NCI-H748 (cell line): ENCODE data around the gene COL26A1.

Experiments used
- DNase-seq: peaks from one replicate; lab custom pipeline; 2025; ENCODE audit not compliant: unreplicated experiment; lab: John Stamatoyannopoulos, UW

COL26A1 gene

GRCh38 chr7:101532400-101533102 is 169.9 kb downstream of the COL26A1 start:
- DNase-seq = no peak

DNA sequence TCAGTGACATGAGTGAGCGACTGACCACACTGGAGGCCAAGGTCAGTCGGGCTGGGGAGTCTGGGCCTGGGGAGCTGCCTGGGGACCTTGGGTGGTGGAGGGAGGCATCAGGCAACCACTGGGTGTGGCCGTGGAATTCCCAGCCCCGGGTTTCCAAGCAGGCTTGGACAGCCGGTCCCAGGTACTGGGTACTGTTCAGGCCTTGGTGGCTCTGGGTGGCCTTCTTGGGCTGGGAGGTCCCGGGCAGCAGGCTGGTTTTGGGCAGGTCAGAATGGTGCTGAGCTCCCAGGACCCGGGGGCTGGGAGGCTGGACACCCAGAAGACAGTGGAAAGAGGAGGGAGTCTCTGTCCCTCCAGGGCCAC is 170.4 kb downstream of the COL26A1 start:
- DNase-seq = no peak

DNA sequence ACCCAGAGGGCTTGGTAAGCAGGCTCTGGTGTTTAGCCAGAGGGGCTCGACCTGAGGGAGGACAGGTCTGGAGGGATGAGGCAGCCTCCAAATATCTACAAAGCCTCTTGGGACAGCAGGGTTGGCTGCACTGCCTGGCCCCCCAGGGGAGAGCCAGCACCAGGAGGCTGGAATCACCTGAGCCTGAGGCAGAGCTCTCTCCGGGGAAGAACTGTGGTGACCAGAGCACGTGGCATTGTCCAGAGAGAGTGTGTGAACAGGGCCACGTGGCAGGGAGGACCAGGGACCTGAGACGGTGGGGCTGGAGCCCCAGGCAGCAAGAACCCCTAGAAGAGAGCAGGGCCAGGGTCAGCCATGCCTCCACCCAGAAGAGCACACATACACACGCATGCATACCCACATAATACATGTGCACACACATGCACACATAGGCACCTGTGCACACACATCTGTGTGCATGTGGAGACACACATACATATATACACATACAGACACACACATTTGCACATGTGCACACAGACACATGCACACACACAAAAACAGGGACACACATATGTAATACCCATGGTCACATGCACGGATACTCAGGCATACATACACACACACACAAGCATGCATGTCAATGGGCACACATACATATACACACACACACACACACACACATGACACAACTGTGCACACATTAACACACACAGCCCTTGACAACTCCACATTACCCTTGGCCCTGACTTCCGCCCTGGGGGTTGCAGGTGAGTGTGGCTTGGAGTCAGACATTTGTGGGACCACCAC is 171.5 kb downstream of the COL26A1 start:
- DNase-seq = no peak

- no peak for DNase-seq
Observed at GRCh38 chr7:101534873-101535272, 172.2 kb downstream of the COL26A1 start.

DNA sequence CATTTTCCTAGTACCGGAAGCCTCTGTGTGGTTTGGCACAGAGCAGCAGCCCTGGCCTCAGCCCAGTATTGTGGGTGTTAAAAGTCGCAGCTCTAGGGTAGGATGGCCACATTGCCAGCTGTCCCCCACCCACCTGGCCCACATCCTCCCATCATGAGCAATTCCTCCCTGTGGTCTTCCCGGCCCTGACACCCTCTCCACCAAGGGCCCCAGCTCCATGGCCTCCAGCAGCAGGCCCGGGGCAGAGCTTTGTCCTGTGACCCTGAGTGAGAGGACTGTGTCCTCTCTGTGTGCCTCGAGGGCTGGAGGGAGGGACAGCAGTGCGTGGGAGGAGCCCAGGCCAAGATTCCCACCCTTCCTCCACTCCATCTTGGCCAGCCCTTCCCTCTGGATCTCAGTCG is 172.7 kb downstream of the COL26A1 start:
- no peak for DNase-seq

DNA sequence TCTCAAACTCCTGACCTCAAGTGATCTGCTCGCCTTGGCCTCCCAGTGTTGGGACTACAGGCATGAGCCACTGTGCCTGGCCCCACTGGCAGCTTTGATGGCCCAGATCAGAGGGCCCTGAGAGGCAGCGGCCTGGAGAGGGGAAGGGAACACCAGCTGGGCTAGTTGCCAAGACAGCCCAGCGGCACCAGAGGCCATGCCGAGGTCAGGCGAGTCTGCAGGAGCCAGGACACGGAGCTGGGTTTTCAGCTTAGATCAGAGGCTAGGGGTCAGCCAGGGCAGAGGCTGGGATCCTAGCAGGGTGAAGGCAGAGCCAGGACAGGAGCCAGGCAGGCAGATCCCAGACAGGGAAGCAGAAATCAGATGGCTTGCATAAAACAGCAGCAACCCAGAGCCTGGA is 173.6 kb downstream of the COL26A1 start:
- DNase-seq = no peak

GRCh38 chr7:101536668-101537067 is 174.0 kb downstream of the COL26A1 start:
- DNase-seq = no peak

- DNase-seq = no peak
Observed at GRCh38 chr7:101537205-101537604, 174.5 kb downstream of the COL26A1 start.

DNA sequence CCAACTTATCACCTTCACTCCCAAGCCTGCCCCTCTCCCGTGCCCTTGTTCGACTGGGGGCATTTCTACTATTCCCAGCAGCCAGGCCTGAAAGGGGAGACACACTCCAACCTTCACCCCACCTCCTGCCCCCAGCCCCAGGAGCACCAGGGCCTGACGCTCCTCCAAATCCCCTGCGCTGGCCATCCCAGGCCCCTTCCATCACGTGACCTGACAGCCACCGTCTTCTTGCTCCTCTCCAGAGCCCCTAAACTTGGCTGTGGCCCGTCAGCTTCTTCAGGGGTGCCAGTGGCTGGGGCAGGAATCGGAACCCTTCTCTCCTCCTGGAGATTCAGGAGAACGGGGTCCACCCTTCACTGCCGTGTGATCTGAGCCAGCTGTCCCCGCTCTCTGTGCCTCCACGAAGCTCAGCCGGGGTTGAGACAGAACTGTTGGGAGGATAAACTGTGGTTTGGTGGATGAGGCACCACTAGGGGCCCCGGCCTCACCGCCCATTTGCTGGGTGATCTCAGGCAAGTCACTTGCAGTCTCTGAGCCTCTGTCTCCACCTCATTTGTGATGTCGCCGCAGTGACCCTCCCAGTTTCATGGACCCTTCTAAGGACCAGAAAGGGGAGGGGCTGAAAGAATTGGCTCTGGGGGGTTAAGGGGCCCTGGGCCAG is 175.4 kb downstream of the COL26A1 start:
- DNase-seq = no peak

DNA sequence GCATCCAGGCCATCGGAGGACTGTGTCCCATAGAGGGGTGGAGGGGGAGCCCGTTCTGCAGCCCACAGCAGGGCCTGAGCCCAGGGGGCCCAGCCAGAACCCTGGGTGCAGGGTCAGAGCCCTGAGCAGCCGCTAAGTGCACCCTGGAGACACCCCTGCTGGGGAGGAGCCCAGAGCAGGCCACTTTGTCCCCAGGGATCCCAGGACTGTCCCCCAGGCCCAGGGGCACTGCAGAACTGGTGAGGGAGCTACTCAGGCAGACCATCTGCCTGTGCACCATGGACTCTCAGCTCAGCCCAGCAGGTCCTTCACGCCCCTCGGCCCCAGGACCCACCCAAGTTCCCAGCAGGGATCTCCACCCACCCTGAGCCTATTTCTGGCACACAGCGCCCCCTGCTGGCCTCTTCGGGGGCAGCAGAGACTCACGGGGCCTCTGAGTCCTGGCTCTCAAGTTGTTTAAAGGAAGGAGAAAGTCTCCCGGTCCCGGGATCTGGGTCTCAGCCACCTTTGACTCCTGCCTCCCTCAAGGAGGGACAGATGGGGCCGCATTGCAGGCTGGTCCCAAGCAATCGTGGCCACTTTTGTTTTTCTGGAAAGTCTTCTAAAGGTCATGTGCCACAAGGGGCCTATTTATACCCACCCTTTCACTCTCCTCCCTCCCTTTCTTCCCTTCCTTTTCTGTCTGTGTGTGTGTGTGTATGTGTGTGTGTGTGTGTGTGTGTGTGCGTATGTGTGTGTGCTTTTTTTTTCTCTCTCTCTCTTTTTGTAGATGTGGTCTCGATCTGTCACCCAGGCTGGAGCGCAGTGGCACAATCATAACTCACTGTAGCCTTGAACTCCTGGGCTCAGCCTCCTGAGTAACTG is 176.2 kb downstream of the COL26A1 start:
- peak; percentile 31 for DNase-seq

DNA sequence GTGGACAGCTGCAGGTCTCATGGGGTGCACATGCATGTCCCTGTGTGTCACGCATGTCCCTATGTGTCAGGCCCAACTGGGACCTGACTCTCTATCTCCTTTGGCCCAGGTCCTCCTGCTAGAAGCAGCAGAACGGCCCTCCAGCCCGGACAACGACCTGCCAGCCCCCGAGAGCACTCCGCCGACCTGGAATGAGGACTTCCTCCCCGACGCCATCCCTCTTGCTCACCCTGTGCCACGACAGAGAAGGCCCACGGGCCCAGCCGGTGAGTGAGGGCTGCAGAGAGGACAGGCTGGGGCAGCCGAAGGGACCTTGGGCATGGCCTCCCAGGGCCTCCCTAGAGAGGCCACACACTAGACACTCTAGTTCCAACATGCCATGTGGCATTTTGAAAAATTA is 177.1 kb downstream of the COL26A1 start:
- no peak for DNase-seq

GRCh38 chr7:101542527-101543241 is 180.0 kb downstream of the COL26A1 start:
- DNase-seq = peak; percentile 65

DNA sequence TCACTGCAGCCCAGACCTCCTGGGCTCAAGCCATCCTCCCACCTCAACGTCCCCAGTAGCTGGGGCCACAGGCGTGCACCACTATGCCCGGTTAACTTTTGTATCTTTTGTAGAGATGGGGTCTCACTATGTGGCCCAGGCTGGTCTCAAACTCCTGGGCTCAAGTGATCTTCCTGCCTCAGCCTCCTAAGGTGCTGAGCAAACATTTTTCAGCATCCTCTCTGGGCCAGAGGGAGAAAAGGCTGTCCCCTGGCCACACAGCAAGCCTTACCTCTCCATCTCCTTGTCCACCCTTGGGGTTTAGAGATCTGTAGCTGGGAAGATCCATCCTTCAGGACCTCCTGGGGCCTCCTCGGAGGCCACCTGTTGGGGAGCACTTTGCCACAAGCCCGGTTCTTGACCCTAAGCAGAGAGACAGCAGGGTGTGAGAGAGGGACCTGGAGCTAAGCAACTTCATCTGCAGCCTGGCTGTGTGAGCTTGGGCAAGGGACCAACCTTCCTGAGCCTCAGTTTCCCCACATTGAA is 180.6 kb downstream of the COL26A1 start:
- no peak for DNase-seq

GRCh38 chr7:101543846-101544245 is 181.2 kb downstream of the COL26A1 start:
- no peak for DNase-seq

DNA sequence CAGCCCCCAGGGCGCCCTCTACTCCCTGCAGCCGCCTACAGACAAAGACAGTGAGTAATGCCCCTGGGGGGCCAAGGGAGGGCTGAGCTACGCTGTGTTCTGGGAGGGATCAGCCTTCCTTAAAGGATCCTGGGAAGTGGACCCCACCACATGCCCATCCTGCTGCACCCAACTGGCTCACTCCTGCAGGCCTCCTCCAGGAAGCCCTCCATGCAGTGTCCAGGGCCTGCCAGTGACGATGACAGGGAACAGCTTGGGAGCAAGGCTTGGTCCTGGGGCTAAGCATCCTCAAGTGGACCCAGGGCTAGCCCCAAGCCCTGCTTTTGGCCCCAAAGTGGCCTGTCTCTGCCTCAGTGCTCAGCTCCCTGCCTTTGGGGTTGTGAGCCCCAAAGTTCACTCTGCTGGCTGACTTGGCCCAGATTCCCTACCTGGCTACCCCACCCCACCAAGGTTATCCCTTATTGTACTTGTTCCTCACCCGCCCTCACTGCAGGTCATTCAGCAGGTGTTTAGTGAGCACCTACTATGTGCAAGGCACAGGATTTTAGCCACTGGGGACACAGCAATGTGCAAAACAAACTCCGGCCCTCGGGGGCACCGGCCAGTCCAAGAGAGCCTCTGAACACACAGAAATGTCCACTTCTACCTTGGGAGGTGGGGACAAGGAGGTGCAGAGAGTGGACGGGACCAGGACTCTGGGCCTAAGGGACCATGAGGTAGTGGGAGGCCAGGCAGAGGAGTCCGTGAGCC is 182.9 kb downstream of the COL26A1 start:
- DNase-seq = no peak

DNA sequence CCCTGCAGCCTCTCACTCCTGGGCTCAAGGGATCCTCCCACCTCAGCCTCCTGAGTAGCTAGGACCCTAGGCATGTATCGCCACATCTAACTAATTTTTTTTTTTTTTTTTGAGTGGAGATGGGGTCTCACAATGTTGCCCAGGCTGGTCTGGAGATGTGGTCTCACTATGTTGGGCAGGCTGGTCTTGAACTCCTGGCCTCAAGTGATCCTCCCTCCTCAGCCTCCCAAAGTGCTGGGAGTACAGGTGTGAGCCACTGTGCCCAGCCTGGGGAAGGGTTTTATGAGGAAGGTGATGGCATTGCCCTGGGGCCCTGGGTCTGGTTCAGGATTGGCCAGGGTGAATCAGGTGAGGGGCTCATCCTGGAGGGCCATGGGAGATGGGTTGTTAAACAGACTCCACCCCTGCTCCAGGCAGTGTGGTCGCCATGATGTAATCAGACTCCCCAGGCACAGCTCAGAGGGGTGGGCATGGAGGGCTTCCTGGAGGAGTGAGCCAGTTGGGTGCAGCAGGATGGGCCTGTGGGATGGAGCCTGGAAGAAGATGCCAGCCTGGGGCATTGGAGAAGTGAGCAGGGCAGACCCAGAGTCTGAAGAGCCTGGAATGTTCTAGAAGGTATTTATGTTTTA is 183.7 kb downstream of the COL26A1 start:
- no peak for DNase-seq

GRCh38 chr7:101547022-101547915 is 184.6 kb downstream of the COL26A1 start:
- no peak for DNase-seq
